Measurements from ENCODE around the gene IQCB1.
"Not testable (repeated sequence)": the region's sequence is repeated elsewhere in the genome, so short reads cannot be mapped to it uniquely, and the experiment has no call there.

Gene IQCB1

GRCh38 chr3:121781611-121782010 is 53.2 kb downstream of the IQCB1 start:
- no peak overlapping the region for H3K4me3 ChIP-seq (ENCODE audit: low read length)
- no peak for TF ChIP-seq CTCF (IDR thresholded peaks at IDR 0.05; ENCODE audit: insufficient read depth, low read depth, low read length, missing control alignments)
- DNase-seq (ENCODE audit: low read depth), result no peak

DNA sequence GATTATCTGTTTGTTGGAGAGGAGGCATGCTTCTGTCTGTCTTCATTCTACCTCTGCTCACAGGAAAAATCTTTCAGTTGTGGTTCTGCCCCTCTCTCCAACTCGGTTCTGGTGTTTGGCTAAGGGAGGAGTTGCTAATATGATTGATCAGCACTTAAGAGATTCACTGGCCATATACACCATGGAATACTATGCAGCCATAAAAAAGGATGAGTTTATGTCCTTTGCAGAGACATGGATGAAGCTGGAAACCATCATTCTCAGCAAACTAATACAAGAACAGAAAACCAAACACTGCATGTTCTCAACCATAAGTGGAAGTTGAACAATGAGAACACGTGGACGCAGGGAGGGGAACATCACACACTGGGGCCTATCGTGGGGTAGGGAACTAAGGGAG is 59.8 kb downstream of the IQCB1 start:
- DNase-seq (ENCODE audit: low read depth); H3K4me3 ChIP-seq (ENCODE audit: low read length): not testable (repeated sequence)

DNA sequence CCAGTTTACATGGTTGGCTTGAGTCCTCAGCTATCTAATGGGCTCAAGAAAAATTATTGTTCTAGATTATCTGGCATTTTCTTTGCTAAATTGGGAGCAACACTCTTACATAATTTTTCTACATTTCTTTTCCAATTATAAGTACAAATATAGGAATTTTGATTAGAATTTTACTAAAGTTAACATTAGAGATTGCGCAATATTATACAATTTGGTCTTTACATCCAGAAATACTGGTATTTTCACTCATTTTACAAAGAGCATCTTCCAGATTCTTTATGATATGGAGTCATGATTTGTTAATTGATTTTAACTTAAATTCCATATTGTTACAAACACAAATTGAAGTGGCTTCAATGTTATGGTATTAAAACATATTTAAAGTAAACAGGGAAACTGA is 65.6 kb downstream of the IQCB1 start:
- no peak overlapping the region for H3K4me3 ChIP-seq (ENCODE audit: low read length)
- no peak for TF ChIP-seq CTCF (IDR thresholded peaks at IDR 0.05; ENCODE audit: insufficient read depth, low read depth, low read length, missing control alignments)
- DNase-seq (ENCODE audit: low read depth), result no peak

GRCh38 chr3:121768452-121768851 is 66.4 kb downstream of the IQCB1 start:
- no peak overlapping the region for H3K4me3 ChIP-seq (ENCODE audit: low read length)
- TF ChIP-seq CTCF (IDR thresholded peaks at IDR 0.05; ENCODE audit: insufficient read depth, low read depth, low read length, missing control alignments), result no peak
- DNase-seq (ENCODE audit: low read depth), result no peak

- H3K4me3 ChIP-seq (ENCODE audit: low read length), result no peak overlapping the region
- DNase-seq (ENCODE audit: low read depth), result no peak
- no peak for TF ChIP-seq CTCF (IDR thresholded peaks at IDR 0.05; ENCODE audit: insufficient read depth, low read depth, low read length, missing control alignments)
Observed at GRCh38 chr3:121759541-121760202, 75.2 kb downstream of the IQCB1 start.

- no peak overlapping the region for H3K4me3 ChIP-seq (ENCODE audit: low read length)
- TF ChIP-seq CTCF (IDR thresholded peaks at IDR 0.05; ENCODE audit: insufficient read depth, low read depth, low read length, missing control alignments), result no peak
- DNase-seq (ENCODE audit: low read depth), result peak; percentile 25
Observed at GRCh38 chr3:121758727-121759450, 76.0 kb downstream of the IQCB1 start.

DNA sequence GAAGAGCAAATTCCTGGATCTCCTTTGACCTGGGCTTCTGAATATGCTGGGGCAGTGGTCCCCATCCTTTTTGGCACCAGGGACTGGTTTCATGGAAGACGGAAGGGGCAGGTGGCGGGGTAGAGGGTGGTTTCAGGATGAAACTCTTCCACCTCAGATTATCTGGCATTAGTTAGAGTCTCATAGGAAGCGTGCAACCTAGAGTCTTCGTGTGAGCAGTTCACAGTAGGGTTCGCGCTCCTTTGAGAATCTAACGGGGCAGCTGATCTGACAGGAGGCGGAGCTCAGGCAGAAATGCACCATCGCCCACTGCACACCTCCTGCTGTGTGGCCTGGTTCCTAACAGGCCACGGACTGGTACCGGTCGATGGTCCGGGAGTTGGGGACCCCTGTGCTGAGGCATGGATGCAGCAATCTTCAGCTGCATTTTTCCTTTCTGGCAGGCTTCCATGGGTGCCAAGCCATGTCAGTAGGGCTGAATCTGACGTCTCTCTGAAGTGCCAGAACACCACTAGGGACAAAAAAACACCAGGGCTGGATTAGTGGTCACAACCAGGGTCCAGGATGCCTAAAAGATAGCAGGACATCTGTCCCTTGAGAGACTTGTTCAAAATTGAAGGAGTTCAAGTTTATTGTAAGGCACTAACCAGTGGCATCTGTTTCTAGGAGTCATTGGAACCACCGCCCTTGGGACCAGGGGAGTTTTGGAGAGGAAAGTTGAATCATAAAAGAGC is 76.9 kb downstream of the IQCB1 start:
- TF ChIP-seq CTCF (IDR thresholded peaks at IDR 0.05; ENCODE audit: insufficient read depth, low read depth, low read length, missing control alignments), result no peak
- no peak overlapping the region for H3K4me3 ChIP-seq (ENCODE audit: low read length)
- DNase-seq (ENCODE audit: low read depth), result no peak

Data from epithelial cell of esophagus (primary cell).